K562 (cell line): Measurements from ENCODE around the gene PRKX. TPM values are rescaled to one million over a fixed set of nuclear protein-coding genes. Genes with fewer than 3 reads are reported as not detected.
A peak's percentile ranks its signal among the peaks of the same experiment; 100 is the strongest.

Experiments
- BRCA1 ChIP-seq, 2 experiments: fragments of 450-650 bp in 1 of 2; sonication (generic) in 1 of 2; formaldehyde crosslinking in 1 of 2; IDR thresholded peaks; 2 replicates each; pipeline versions ENCODE4 v1.5.0 to v1.6.1; 2017 to 2020; ENCODE audit warnings: mild to moderate bottlenecking in 1 of 2, missing genetic modification reagents in 1 of 2
- CBFA2T3 ChIP-seq: fragments of 450-650 bp; IDR thresholded peaks from 2 replicates; pipeline ENCODE4 v1.6.1; 2017
- CHD7 ChIP-seq: fragments of 200-600 bp; sonication (generic); IDR thresholded peaks from one replicate; pipeline ENCODE4 v1.6.1; 2012; ENCODE audit warnings: mild to moderate bottlenecking, low read depth, low read length, inconsistent platforms
- ETV5 ChIP-seq: sonication (generic); formaldehyde crosslinking; IDR thresholded peaks from 2 replicates; pipeline ENCODE4 v1.4.0; 2020; ENCODE audit warnings: low read depth, mild to moderate bottlenecking, missing genetic modification reagents
- FOSL1 ChIP-seq: fragments of 200-800 bp; sonication (Bioruptor generic); conservative IDR thresholded peaks from 2 replicates; pipeline ENCODE4 v1.6.1; 2016; ENCODE audit warnings: missing genetic modification characterization, missing compliant biosample characterization
- NCOA1 ChIP-seq: fragments of 450-650 bp; IDR thresholded peaks from 2 replicates; pipeline ENCODE4 v1.6.1; 2016; ENCODE audit warnings: low read depth
- NFIC ChIP-seq: fragments of 450-650 bp; IDR thresholded peaks from 2 replicates; pipeline ENCODE4 v1.6.1; 2017; ENCODE audit warnings: mild to moderate bottlenecking, inconsistent platforms
- NKRF ChIP-seq: fragments of 450-650 bp; IDR thresholded peaks from 2 replicates; pipeline ENCODE4 v1.6.1; 2016; ENCODE audit warnings: borderline replicate concordance
- TCF7L2 ChIP-seq: fragments of 150-350 bp; IDR thresholded peaks from 2 replicates; pipeline ENCODE4 v1.6.1; 2016; ENCODE audit warnings: low read depth, mild to moderate bottlenecking, low read length, moderate library complexity
- ZBTB43 ChIP-seq: sonication (generic); formaldehyde crosslinking; IDR thresholded peaks from 2 replicates; pipeline ENCODE4 v1.8.0; 2023; ENCODE audit warnings: mild to moderate bottlenecking, missing genetic modification reagents
- ZNF143 ChIP-seq: sonication (generic); formaldehyde crosslinking; IDR thresholded peaks from 2 replicates; pipeline ENCODE4 v1.9.0; 2022; ENCODE audit warnings: mild to moderate bottlenecking, missing genetic modification reagents
- ZNF212 ChIP-seq: fragments of 450-650 bp; formaldehyde crosslinking; IDR thresholded peaks from 2 replicates; pipeline ENCODE4 v1.4.0; 2020; ENCODE audit warnings: mild to moderate bottlenecking
- ZNF217 ChIP-seq: sonication (generic); formaldehyde crosslinking; IDR thresholded peaks from 2 replicates; pipeline ENCODE4 v1.8.0; 2022; ENCODE audit warnings: mild to moderate bottlenecking, missing genetic modification reagents
- ZZZ3 ChIP-seq: fragments of 450-650 bp; IDR thresholded peaks from 2 replicates; pipeline ENCODE4 v1.6.1; 2016; ENCODE audit warnings: antibody characterized with exemption, mild to moderate bottlenecking, moderate library complexity
- polyA plus RNA-seq, 8 experiments: library from polyadenylated mRNA; depleted of rRNA in 4 of 8; stranded (reverse) in 5 of 8; unstranded in 3 of 8; fragments of >200 nt; fragmentation: Nextera tagmentation in 2 of 8; fragmentation: Illumina TruSeq in 1 of 8; extraction: Ambion mirVana in 2 of 8; extraction: Trizol in 1 of 8; gene quantifications; 2 replicates each; pipeline versions ENCODE4 v1.2.1 to v1.2.3, GENCODE V29; 2011 to 2014; ENCODE audit warnings: inconsistent platforms in 1 of 8, missing spikeins in 1 of 8
- total RNA-seq, 7 experiments: library from RNA; depleted of rRNA in 6 of 7; stranded (reverse); fragments of >200 nt in 6 of 7; fragmentation: Illumina TruSeq in 2 of 7; extraction: Trizol in 2 of 7; gene quantifications; 2 replicates each; pipeline versions ENCODE4 v1.2.1 to v1.2.3, GENCODE V29; 2011 to 2021; ENCODE audit warnings: low replicate concordance in 1 of 7

Gene PRKX
- total and polyA plus RNA-seq, 9 of the 15 experiments (the other 6 are each of a cell fraction or from before 2014, with no cell fraction given): 3.3 to 29.4 (median 23.7) TPM

GRCh38 chrX:3717742-3718420 lies 4.4 kb upstream of the PRKX start (continued):
- TF ChIP-seq CHD7 (peak; percentile 92), NCOA1 (no peak), FOSL1 (tag) (0 out of 2 replicates have a peak, but pooled peaks have one; percentile 23), ZNF212 (CRISPR knock-in tag) (no peak), ZZZ3 (no peak), ETV5 (CRISPR knock-in tag) (no peak), NFIC (0 out of 2 replicates have a peak, but pooled peaks have one; percentile 17), ZBTB43 (CRISPR knock-in tag) (no peak), CBFA2T3 (no peak), BRCA1 (IDR thresholded peaks at IDR 0.05) (no peak), BRCA1 (CRISPR knock-in tag; IDR thresholded peaks at IDR 0.05) (no peak), NKRF (no peak), ZNF217 (CRISPR knock-in tag) (no peak), ZNF143 (CRISPR knock-in tag) (no peak), TCF7L2 (no peak)
